NK-92 (cell line): ENCODE measurements around the gene SESN2.
"Not testable (repeated sequence)": the region's sequence is repeated elsewhere in the genome, so short reads cannot be mapped to it uniquely, and the experiment has no call there.

Source experiments
- DNase-seq: peaks from one replicate; lab custom pipeline; 2025; ENCODE audit not compliant: unreplicated experiment; lab: John Stamatoyannopoulos, UW

SESN2 gene

DNA sequence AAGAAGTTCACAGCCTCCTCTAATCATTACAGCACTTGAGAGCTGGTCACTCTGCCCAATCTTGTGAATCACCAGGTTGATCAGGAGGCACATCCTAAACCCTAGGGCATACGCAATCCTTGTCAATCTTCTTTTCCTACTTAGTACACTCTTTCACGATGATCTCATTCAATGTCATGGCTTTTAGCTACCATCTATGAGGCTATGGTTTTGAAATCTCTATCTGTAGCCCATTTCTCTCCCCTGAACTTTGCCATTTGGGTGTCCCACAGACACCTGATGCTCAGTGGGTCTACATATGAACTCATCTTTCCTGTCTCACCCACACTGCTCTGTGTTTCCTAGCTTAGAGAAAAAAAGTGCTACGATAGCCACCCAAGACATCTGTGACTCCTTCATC is 67.7 kb downstream of the SESN2 start:
- DNase-seq, result no peak

- DNase-seq, result not testable (repeated sequence)
Measured at GRCh38 chr1:28327431-28327830, 68.1 kb downstream of the SESN2 start.

GRCh38 chr1:28328228-28328648 is 68.9 kb downstream of the SESN2 start:
- DNase-seq, result no peak

- no peak for DNase-seq
Measured at GRCh38 chr1:28329395-28330153, 70.3 kb downstream of the SESN2 start.
